ENCODE measurements around the gene CELF2. TPM values are rescaled to one million over a fixed set of nuclear protein-coding genes. Genes with fewer than 3 reads are reported as not detected.
"Not testable (repeated sequence)": the region's sequence is repeated elsewhere in the genome, so short reads cannot be mapped to it uniquely, and the experiment has no call there.

The CELF2 gene
- total RNA-seq, 1 donor from 2014 or later: 27.5 TPM

GRCh38 chr10:10994360-10994759 lies 23.3 kb upstream of the CELF2 start:
- Mint-ChIP-seq H3K4me3 (ENCODE audit: unreplicated experiment) (no peak overlapping the region), H3K9me3 (ENCODE audit: unreplicated experiment) (peaks cover 5% of the 10 kb centered on the region), H3K4me1 (ENCODE audit: unreplicated experiment) (no peaks in the 10 kb centered on the region), H3K27ac (ENCODE audit: unreplicated experiment) (no peak overlapping the region), H3K27me3 (ENCODE audit: unreplicated experiment) (no peaks in the 10 kb centered on the region), H3K36me3 (ENCODE audit: low read depth, unreplicated experiment) (peaks cover 6% of the 10 kb centered on the region)
- no peak for DNase-seq (ENCODE audit: low spot score)
- no peak for TF ChIP-seq CTCF (IDR thresholded peaks at IDR 0.05; ENCODE audit: unreplicated experiment)

- TF ChIP-seq CTCF (IDR thresholded peaks at IDR 0.05; ENCODE audit: unreplicated experiment): no peak
- Mint-ChIP-seq H3K9me3 (ENCODE audit: unreplicated experiment) (peaks cover 5% of the 10 kb centered on the region), H3K36me3 (ENCODE audit: low read depth, unreplicated experiment) (peaks cover 6% of the 10 kb centered on the region), H3K27ac (ENCODE audit: unreplicated experiment) (no peak overlapping the region), H3K4me1 (ENCODE audit: unreplicated experiment) (no peaks in the 10 kb centered on the region), H3K4me3 (ENCODE audit: unreplicated experiment) (no peak overlapping the region), H3K27me3 (ENCODE audit: unreplicated experiment) (no peaks in the 10 kb centered on the region)
- no peak for DNase-seq (ENCODE audit: low spot score)
Measured at GRCh38 chr10:10995120-10995519, 22.6 kb upstream of the CELF2 start.

- no peak for DNase-seq (ENCODE audit: low spot score)
- Mint-ChIP-seq H3K9me3 (ENCODE audit: unreplicated experiment) (peaks cover 5% of the 10 kb centered on the region), H3K4me1 (ENCODE audit: unreplicated experiment) (no peaks in the 10 kb centered on the region), H3K27ac (ENCODE audit: unreplicated experiment) (no peak overlapping the region), H3K4me3 (ENCODE audit: unreplicated experiment) (no peak overlapping the region), H3K36me3 (ENCODE audit: low read depth, unreplicated experiment) (peaks cover 6% of the 10 kb centered on the region), H3K27me3 (ENCODE audit: unreplicated experiment) (no peaks in the 10 kb centered on the region)
- TF ChIP-seq CTCF (IDR thresholded peaks at IDR 0.05; ENCODE audit: unreplicated experiment): no peak
Measured at GRCh38 chr10:10996966-10997620, 20.6 kb upstream of the CELF2 start.

- not testable (repeated sequence) for H3K36me3 Mint-ChIP-seq (ENCODE audit: low read depth, unreplicated experiment); DNase-seq (ENCODE audit: low spot score); H3K4me3 Mint-ChIP-seq (ENCODE audit: unreplicated experiment); H3K4me1 Mint-ChIP-seq (ENCODE audit: unreplicated experiment); H3K27ac Mint-ChIP-seq (ENCODE audit: unreplicated experiment); H3K9me3 Mint-ChIP-seq (ENCODE audit: unreplicated experiment); H3K27me3 Mint-ChIP-seq (ENCODE audit: unreplicated experiment)
Measured at GRCh38 chr10:10999501-10999900, 18.2 kb upstream of the CELF2 start.

GRCh38 chr10:11002485-11002884 lies 15.2 kb upstream of the CELF2 start:
- Mint-ChIP-seq H3K4me3 (ENCODE audit: unreplicated experiment) (no peak overlapping the region), H3K4me1 (ENCODE audit: unreplicated experiment) (peaks cover 12% of the 10 kb centered on the region), H3K27ac (ENCODE audit: unreplicated experiment) (no peak overlapping the region), H3K36me3 (ENCODE audit: low read depth, unreplicated experiment) (no peaks in the 10 kb centered on the region), H3K9me3 (ENCODE audit: unreplicated experiment) (no peaks in the 10 kb centered on the region), H3K27me3 (ENCODE audit: unreplicated experiment) (no peaks in the 10 kb centered on the region)
- TF ChIP-seq CTCF (IDR thresholded peaks at IDR 0.05; ENCODE audit: unreplicated experiment): no peak
- no peak for DNase-seq (ENCODE audit: low spot score)
